H9 (cell line): ENCODE measurements around the gene NSF. TPM values are rescaled to one million over a fixed set of nuclear protein-coding genes. Genes with fewer than 3 reads are reported as not detected.

Experiments used
- DNase-seq: peaks from one replicate; pipeline ENCODE4 v3.0.0-alpha.2; 2017
- H2AFZ ChIP-seq: one replicate; pipeline ENCODE4 v1.6.1; 2013; ENCODE audit warnings: mild to moderate bottlenecking, low read length, control low read depth, moderate library complexity
- H2AK5ac ChIP-seq: 2 replicates; pipeline ENCODE4 v1.6.1; 2013; ENCODE audit warnings: low read length, control low read depth, mixed read lengths; ENCODE audit not compliant: insufficient read length
- H2BK120ac ChIP-seq: one replicate; pipeline ENCODE4 v1.6.1; 2013; ENCODE audit warnings: low read depth, mild to moderate bottlenecking, low read length, control low read depth, inconsistent platforms; ENCODE audit not compliant: poor library complexity, severe bottlenecking
- H2BK12ac ChIP-seq: 2 replicates; pipeline ENCODE4 v1.6.1; 2013; ENCODE audit warnings: low read length, control low read depth, mixed read lengths, low read depth; ENCODE audit not compliant: insufficient read length
- H2BK15ac ChIP-seq: 2 replicates; pipeline ENCODE4 v1.6.1; 2013; ENCODE audit warnings: low read depth, low read length, control low read depth
- H2BK20ac ChIP-seq: one replicate; pipeline ENCODE4 v1.6.1; 2013; ENCODE audit warnings: low read depth, mild to moderate bottlenecking, low read length, control low read depth, inconsistent platforms; ENCODE audit not compliant: poor library complexity, severe bottlenecking
- H2BK5ac ChIP-seq: 2 replicates; pipeline ENCODE4 v1.6.1; 2013; ENCODE audit warnings: low read length, control low read depth, mixed read lengths; ENCODE audit not compliant: insufficient read length
- H3K14ac ChIP-seq: 2 replicates; pipeline ENCODE4 v1.6.1; 2013; ENCODE audit warnings: low read length, control low read depth; ENCODE audit not compliant: insufficient read depth
- H3K18ac ChIP-seq: 2 replicates; pipeline ENCODE4 v1.6.1; 2013; ENCODE audit warnings: low read depth, mild to moderate bottlenecking, mixed read lengths, low read length, control low read depth; ENCODE audit not compliant: insufficient read length
- H3K23ac ChIP-seq: 2 replicates; pipeline ENCODE4 v1.6.1; 2013; ENCODE audit warnings: low read length, control low read depth, mixed read lengths, low read depth; ENCODE audit not compliant: insufficient read length
- H3K23me2 ChIP-seq: 2 replicates; pipeline ENCODE4 v1.6.1; 2013; ENCODE audit warnings: low read depth, mild to moderate bottlenecking, mixed read lengths, low read length, control low read depth; ENCODE audit not compliant: insufficient read length, poor library complexity, severe bottlenecking
- H3K27ac ChIP-seq: 2 replicates; pipeline ENCODE4 v1.5.1; 2013; ENCODE audit warnings: low read length, control low read depth, mixed read lengths, low read depth; ENCODE audit not compliant: insufficient read length
- H3K27me3 ChIP-seq: 2 replicates; pipeline ENCODE4 v1.6.1; 2013; ENCODE audit warnings: low read length, control low read depth, inconsistent platforms; ENCODE audit not compliant: insufficient read depth
- H3K4ac ChIP-seq: 2 replicates; pipeline ENCODE4 v1.6.1; 2013; ENCODE audit warnings: low read depth, mild to moderate bottlenecking, control low read depth, inconsistent platforms, low read length, moderate library complexity
- H3K4me1 ChIP-seq: 2 replicates; pipeline ENCODE4 v1.6.1; 2013; ENCODE audit warnings: low read length, control low read depth, inconsistent platforms; ENCODE audit not compliant: insufficient read depth
- H3K4me2 ChIP-seq: 2 replicates; pipeline ENCODE4 v1.6.1; 2013; ENCODE audit warnings: low read length, control low read depth, mixed read lengths; ENCODE audit not compliant: insufficient read length, insufficient read depth
- H3K56ac ChIP-seq: 2 replicates; pipeline ENCODE4 v1.6.1; 2013; ENCODE audit warnings: low read depth, mild to moderate bottlenecking, mixed read lengths, low read length, control low read depth; ENCODE audit not compliant: insufficient read length
- H3K79me1 ChIP-seq: 2 replicates; pipeline ENCODE4 v1.6.1; 2013; ENCODE audit warnings: low read depth, mild to moderate bottlenecking, moderate library complexity, low read length, control low read depth, inconsistent platforms; ENCODE audit not compliant: insufficient read depth, poor library complexity, severe bottlenecking
- H3K79me2 ChIP-seq: 2 replicates; pipeline ENCODE4 v1.6.1; 2013; ENCODE audit warnings: low read length, control low read depth, inconsistent platforms; ENCODE audit not compliant: insufficient read depth
- H3K9ac ChIP-seq: 2 replicates; pipeline ENCODE4 v1.6.1; 2013; ENCODE audit warnings: low read length, control low read depth, mixed read lengths; ENCODE audit not compliant: insufficient read length; ENCODE audit errors: extremely low read depth
- H3K9me3 ChIP-seq: one replicate; pipeline ENCODE4 v1.6.1; 2013; ENCODE audit warnings: low read depth, low read length, inconsistent platforms; ENCODE audit not compliant: control insufficient read depth
- H3T11ph ChIP-seq: one replicate; pipeline ENCODE4 v1.6.1; 2013; ENCODE audit warnings: mild to moderate bottlenecking, low read length, control low read depth, inconsistent platforms
- H4K20me1 ChIP-seq: one replicate; pipeline ENCODE4 v1.6.1; 2013; ENCODE audit not compliant: control insufficient read depth, insufficient read length, insufficient read depth
- H4K5ac ChIP-seq: 2 replicates; pipeline ENCODE4 v1.6.1; 2013; ENCODE audit warnings: low read depth, mild to moderate bottlenecking, mixed read lengths, low read length, control low read depth; ENCODE audit not compliant: insufficient read length
- H4K8ac ChIP-seq: replicated peaks from 2 replicates; pipeline ENCODE4 v1.6.1; 2013; ENCODE audit warnings: low read length, control low read depth, mixed read lengths, low read depth; ENCODE audit not compliant: insufficient read length
- H4K91ac ChIP-seq: 2 replicates; pipeline ENCODE4 v1.6.1; 2013; ENCODE audit warnings: low read depth, mild to moderate bottlenecking, moderate library complexity, mixed read lengths, low read length, control low read depth; ENCODE audit not compliant: insufficient read length
- H3K27ac Mint-ChIP-seq, 3 experiments: 2 replicates in 2 of 3; 3 replicates in 1 of 3; pipeline ENCODE4 v1.8.0; 2020 to 2021; ENCODE audit warnings: mixed read lengths in 3 of 3, mild to moderate bottlenecking in 1 of 3, moderate library complexity in 1 of 3
- H3K27me3 Mint-ChIP-seq: 2 replicates; pipeline ENCODE4 v1.8.0; 2021; ENCODE audit warnings: low read depth, mild to moderate bottlenecking, moderate library complexity, mixed read lengths
- H3K36me3 Mint-ChIP-seq, 3 experiments: 2 replicates in 2 of 3; 3 replicates in 1 of 3; pipeline ENCODE4 v1.8.0; 2020 to 2021; ENCODE audit warnings: low read depth in 3 of 3, mixed read lengths in 3 of 3; ENCODE audit not compliant: insufficient read depth in 1 of 3
- H3K4me1 Mint-ChIP-seq, 2 experiments: 2 replicates each; pipeline ENCODE4 v1.8.0; 2020; ENCODE audit warnings: mixed read lengths in 2 of 2
- H3K4me3 Mint-ChIP-seq, 2 experiments: 2 replicates in 1 of 2; 3 replicates in 1 of 2; pipeline ENCODE4 v1.8.0; 2020 to 2021; ENCODE audit warnings: mild to moderate bottlenecking in 2 of 2, mixed read lengths in 2 of 2, moderate library complexity in 1 of 2
- H3K9me3 Mint-ChIP-seq, 2 experiments: 2 replicates in 1 of 2; 3 replicates in 1 of 2; pipeline ENCODE4 v1.8.0; 2020; ENCODE audit warnings: mild to moderate bottlenecking in 2 of 2, mixed read lengths in 2 of 2, moderate library complexity in 1 of 2
- WGBS: extraction: QIAGEN DNeasy Blood & Tissue Kit; methylation state at CpG from one replicate; pipeline ENCODE4 v1.1.7; 2013; ENCODE audit warnings: missing lambda C conversion rate, low lambda C conversion rate, mixed read lengths; ENCODE audit not compliant: insufficient read length; ENCODE audit errors: extremely low coverage; 5-methylcytosine and 5-hydroxymethylcytosine counted together
- total RNA-seq: library from RNA; stranded (reverse); gene quantifications from 2 replicates; pipeline ENCODE4 v1.2.1, GENCODE V29; 2021
- TF ChIP-seq, protein P1 (sequence below): fragments of 200-600 bp; sonication (generic); conservative IDR thresholded peaks from 3 replicates; pipeline ENCODE4 v1.8.0; 2021; ENCODE audit warnings: antibody characterized with exemption, mild to moderate bottlenecking

The NSF gene
- total RNA-seq, 1 experiment from 2014 or later: 36.4 TPM

DNA sequence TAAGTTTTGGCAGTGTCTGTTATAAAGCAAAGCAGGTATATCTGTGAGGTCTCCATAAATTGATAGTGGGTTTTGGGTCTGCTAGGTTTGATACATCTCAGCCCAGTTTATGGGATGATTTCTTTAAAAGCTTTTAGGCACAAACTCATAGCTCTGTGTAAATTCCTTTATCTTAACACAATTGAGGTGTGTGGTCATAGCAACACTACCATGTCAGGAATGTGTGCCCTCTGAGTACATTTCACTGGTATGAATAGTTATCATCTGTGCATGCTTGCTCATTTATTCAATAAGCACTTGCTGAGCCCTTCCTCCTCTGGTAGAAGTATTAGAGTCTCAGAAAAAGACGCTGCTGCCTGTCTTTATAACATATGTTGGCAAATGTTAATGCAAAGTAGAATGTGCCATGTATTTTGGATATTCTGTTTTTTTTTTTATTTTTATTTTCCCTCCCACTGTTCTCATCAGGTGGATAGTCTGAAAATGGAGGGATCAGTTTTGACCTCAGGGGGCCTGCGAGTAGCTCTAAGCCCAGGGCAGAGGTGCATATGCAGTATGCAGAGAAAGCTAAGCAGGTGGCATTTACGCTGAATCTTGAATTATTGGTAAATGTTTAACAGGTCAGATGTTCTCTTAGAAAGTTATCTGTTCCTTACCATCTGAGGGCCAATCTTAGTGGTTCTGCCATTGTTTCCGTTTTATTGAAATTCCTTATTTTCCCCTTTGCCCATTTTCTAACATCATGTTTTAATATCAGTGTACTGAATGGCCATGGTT is 137.3 kb downstream of the NSF start:
- no peak overlapping the region for H3K4me3 Mint-ChIP-seq

More for the DNA sequence above, 137.3 kb downstream of the NSF start:
- Histone ChIP-seq H3K27me3 (no peaks in the 10 kb centered on the region), H3K23me2 (no peaks in the 10 kb centered on the region), H3K4me1 (no peaks in the 10 kb centered on the region; the same call in 1 of the 2 replicates), H3K4ac (no peak overlapping the region), H2BK20ac (no peak overlapping the region), H2BK15ac (no peak overlapping the region), H2BK12ac (no peak overlapping the region), H3K4me2 (no peak overlapping the region), H3K56ac (no peak overlapping the region), H4K91ac (no peak overlapping the region), H3K14ac (no peak overlapping the region), H2BK120ac (no peak overlapping the region), H3K23ac (no peak overlapping the region), H2AFZ (no peak overlapping the region), H3K79me1 (no peaks in the 10 kb centered on the region), H3K18ac (no peak overlapping the region), H3K9me3 (no peaks in the 10 kb centered on the region), H3T11ph (no peak overlapping the region), H4K5ac (no peak overlapping the region), H2AK5ac (no peak overlapping the region), H3K79me2 (no peaks in the 10 kb centered on the region), H4K8ac (no peak overlapping the region), H3K9ac (no peak overlapping the region), H4K20me1 (no peaks in the 10 kb centered on the region), H2BK5ac (no peak overlapping the region), H3K27ac (no peak overlapping the region)
- H3K4me1 Mint-ChIP-seq: peaks cover 23 to 27% of the 10 kb centered on the region in 2 experiments
- H3K9me3 Mint-ChIP-seq: no peaks in the 10 kb centered on the region
- H3K27ac Mint-ChIP-seq: no peak overlapping the region
- DNase-seq: no peak
- TF ChIP-seq, protein P1, sequence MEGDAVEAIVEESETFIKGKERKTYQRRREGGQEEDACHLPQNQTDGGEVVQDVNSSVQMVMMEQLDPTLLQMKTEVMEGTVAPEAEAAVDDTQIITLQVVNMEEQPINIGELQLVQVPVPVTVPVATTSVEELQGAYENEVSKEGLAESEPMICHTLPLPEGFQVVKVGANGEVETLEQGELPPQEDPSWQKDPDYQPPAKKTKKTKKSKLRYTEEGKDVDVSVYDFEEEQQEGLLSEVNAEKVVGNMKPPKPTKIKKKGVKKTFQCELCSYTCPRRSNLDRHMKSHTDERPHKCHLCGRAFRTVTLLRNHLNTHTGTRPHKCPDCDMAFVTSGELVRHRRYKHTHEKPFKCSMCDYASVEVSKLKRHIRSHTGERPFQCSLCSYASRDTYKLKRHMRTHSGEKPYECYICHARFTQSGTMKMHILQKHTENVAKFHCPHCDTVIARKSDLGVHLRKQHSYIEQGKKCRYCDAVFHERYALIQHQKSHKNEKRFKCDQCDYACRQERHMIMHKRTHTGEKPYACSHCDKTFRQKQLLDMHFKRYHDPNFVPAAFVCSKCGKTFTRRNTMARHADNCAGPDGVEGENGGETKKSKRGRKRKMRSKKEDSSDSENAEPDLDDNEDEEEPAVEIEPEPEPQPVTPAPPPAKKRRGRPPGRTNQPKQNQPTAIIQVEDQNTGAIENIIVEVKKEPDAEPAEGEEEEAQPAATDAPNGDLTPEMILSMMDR: no peak
- H3K36me3 Mint-ChIP-seq: no peaks in the 10 kb centered on the region
- no CpG with 5 or more reads among the region's 4 CpGs for WGBS
- no peaks in the 10 kb centered on the region for H3K27me3 Mint-ChIP-seq
